Measurements from ENCODE around the gene CCL21. TPM values are rescaled to one million over a fixed set of nuclear protein-coding genes. Genes with fewer than 3 reads are reported as not detected.

Gene CCL21
- total RNA-seq, 4 donors from 2014 or later = 0.87 to 1.9 (median 0.91) TPM; not detected in 1

Other genes starting within 250 kb of the CCL21 start
- under 1 TPM in 1 of 4 donors, not detected in 3; 0.65 TPM for gene ENHO, start 187.1 kb downstream of the CCL21 start, total RNA-seq
- 100 to 1,000 TPM in 3 of 4 donors, 10 to 100 TPM in 1; 19.7 to 146 (median 118) TPM for gene CNTFR, start 120.4 kb downstream of the CCL21 start, total RNA-seq
- 100 to 1,000 TPM in 2 of 4 donors, 10 to 100 TPM in 2; 53.7 to 138 (median 97.2) TPM for gene RPP25L, start 98.0 kb downstream of the CCL21 start, total RNA-seq
- 100 to 1,000 TPM in 2 of 4 donors, 10 to 100 TPM in 2; 62.8 to 174 (median 105) TPM for gene DCTN3, start 89.6 kb downstream of the CCL21 start, total RNA-seq
- gene ARID3C, start 81.1 kb downstream of the CCL21 start, total RNA-seq = not detected
- 10 to 100 TPM; 18.9 to 35.7 (median 27.4) TPM for gene SIGMAR1, start 72.3 kb downstream of the CCL21 start, total RNA-seq
- gene GALT, start 63.5 kb downstream of the CCL21 start, total RNA-seq = 10 to 100 TPM in 3 of 4 donors, 1 to 10 TPM in 1; 8.1 to 23.6 (median 20.0) TPM
- gene IL11RA, start 58.0 kb downstream of the CCL21 start, total RNA-seq = 10 to 100 TPM in 2 of 4 donors, 1 to 10 TPM in 2; 3.3 to 15.3 (median 11.6) TPM
- gene CCL27, start 47.5 kb downstream of the CCL21 start, total RNA-seq = 1 to 10 TPM in 1 of 4 donors, not detected in 3; 1.7 TPM
- not detected for gene CCL19, start 18.9 kb downstream of the CCL21 start, total RNA-seq
- under 1 TPM in 1 of 4 donors, not detected in 3; 0.04 TPM for gene PHF24, start 248.1 kb upstream of the CCL21 start, total RNA-seq